Loucy (cell line): ENCODE data around the gene KANSL1.

Experiments used
- H2AFZ ChIP-seq: fragments of 200-600 bp; sonication (generic); 2 replicates; pipeline ENCODE4 v1.6.0; 2016; ENCODE audit warnings: antibody characterized with exemption, mild to moderate bottlenecking, low read length, moderate library complexity
- H3F3A ChIP-seq: fragments of 200-600 bp; 2 replicates; pipeline ENCODE4 v1.6.0; 2016; ENCODE audit warnings: antibody characterized with exemption, low read depth, mild to moderate bottlenecking
- H3K27me3 ChIP-seq: fragments of 200-600 bp; sonication (generic); 2 replicates; pipeline ENCODE4 v1.6.1; 2014; ENCODE audit warnings: low read length, mild to moderate bottlenecking; ENCODE audit not compliant: insufficient read depth, poor library complexity, severe bottlenecking
- H3K36me3 ChIP-seq: fragments of 200-600 bp; sonication (generic); 2 replicates; pipeline ENCODE4 v1.6.1; 2016; ENCODE audit warnings: low read length; ENCODE audit not compliant: insufficient read depth
- H3K4me1 ChIP-seq: fragments of 200-600 bp; sonication (generic); 2 replicates; pipeline ENCODE4 v1.5.1; 2014; ENCODE audit warnings: low read length, mild to moderate bottlenecking; ENCODE audit not compliant: insufficient read depth, poor library complexity, severe bottlenecking
- H3K4me2 ChIP-seq: fragments of 200-600 bp; sonication (generic); 2 replicates; pipeline ENCODE4 v1.6.0; 2014; ENCODE audit warnings: antibody characterized with exemption, low read length, low read depth, mild to moderate bottlenecking; ENCODE audit not compliant: poor library complexity, severe bottlenecking
- H3K4me3 ChIP-seq: fragments of 200-600 bp; sonication (generic); 2 replicates; pipeline ENCODE4 v1.5.1; 2014; ENCODE audit warnings: low read length, mild to moderate bottlenecking, mixed read lengths; ENCODE audit not compliant: poor library complexity, severe bottlenecking
- H3K79me2 ChIP-seq: fragments of 200-600 bp; sonication (generic); 2 replicates; pipeline ENCODE4 v1.6.1; 2014; ENCODE audit warnings: low read length; ENCODE audit not compliant: insufficient read depth
- H3K9ac ChIP-seq: fragments of 200-600 bp; sonication (generic); 2 replicates; pipeline ENCODE4 v1.6.0; 2014; ENCODE audit warnings: mild to moderate bottlenecking, low read depth, low read length, moderate library complexity; ENCODE audit not compliant: poor library complexity, severe bottlenecking
- H3K9me2 ChIP-seq: fragments of 200-600 bp; sonication (generic); replicated peaks from 2 replicates; pipeline ENCODE4 v1.6.1; 2016; ENCODE audit warnings: low read depth, low read length, mixed read lengths
- H3K9me3 ChIP-seq: fragments of 200-600 bp; sonication (generic); 2 replicates; pipeline ENCODE4 v1.6.1; 2014; ENCODE audit warnings: mild to moderate bottlenecking, antibody characterized with exemption, low read length, low read depth; ENCODE audit not compliant: insufficient read depth
- H4K20me1 ChIP-seq: fragments of 200-600 bp; sonication (generic); 2 replicates; pipeline ENCODE4 v1.6.0; 2014; ENCODE audit warnings: antibody characterized with exemption, low read length, mild to moderate bottlenecking; ENCODE audit not compliant: insufficient read depth, poor library complexity, severe bottlenecking
- EZH2phosphoT487 ChIP-seq: fragments of 200-600 bp; IDR thresholded peaks from 2 replicates; pipeline ENCODE4 v1.6.1; 2018; ENCODE audit warnings: antibody characterized with exemption, mild to moderate bottlenecking, moderate library complexity, borderline replicate concordance
- TF ChIP-seq, protein P1 (sequence below): fragments of 200-600 bp; sonication (generic); conservative IDR thresholded peaks from 2 replicates; pipeline ENCODE4 v1.5.1; 2014; ENCODE audit warnings: mild to moderate bottlenecking, antibody characterized with exemption, low read length

KANSL1 gene

DNA sequence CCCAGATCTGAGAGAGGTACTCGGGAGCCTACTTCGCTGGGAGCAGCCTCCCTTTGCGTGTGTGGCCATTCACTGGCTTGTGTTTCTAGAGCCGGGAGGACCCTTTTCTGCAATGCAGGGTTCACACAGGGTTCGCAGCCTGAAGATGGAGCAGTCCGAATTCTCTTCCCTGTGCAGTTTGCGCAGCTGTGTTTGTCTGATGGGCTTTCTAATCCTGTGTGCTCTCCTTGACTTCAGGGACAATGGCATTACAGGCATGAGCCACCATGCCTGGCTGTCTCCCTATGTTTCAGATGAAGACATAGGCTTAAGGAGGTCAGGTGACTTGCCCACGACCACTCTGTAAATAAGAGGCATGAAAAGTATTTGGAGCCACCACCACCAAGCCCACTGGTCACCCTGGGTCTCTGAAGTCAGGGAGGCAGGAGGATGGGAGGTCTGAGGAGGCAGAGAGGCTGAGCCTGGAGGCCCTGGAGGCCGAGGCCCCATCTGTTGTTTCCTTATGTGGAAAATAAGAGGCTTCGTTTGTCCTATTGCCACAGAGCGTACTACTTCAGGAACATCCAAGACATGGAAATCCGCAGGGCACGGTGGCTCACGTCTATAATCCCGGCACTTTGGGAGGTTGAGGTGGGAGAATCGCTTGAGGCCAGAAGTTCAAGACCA, 199.1 kb downstream of the KANSL1 start:
- no peak overlapping the region for H3K4me3 ChIP-seq
- no peaks in the 10 kb centered on the region for H3K9me3 ChIP-seq
- no peaks in the 10 kb centered on the region for H3K9me2 ChIP-seq
- TF ChIP-seq, protein P1, sequence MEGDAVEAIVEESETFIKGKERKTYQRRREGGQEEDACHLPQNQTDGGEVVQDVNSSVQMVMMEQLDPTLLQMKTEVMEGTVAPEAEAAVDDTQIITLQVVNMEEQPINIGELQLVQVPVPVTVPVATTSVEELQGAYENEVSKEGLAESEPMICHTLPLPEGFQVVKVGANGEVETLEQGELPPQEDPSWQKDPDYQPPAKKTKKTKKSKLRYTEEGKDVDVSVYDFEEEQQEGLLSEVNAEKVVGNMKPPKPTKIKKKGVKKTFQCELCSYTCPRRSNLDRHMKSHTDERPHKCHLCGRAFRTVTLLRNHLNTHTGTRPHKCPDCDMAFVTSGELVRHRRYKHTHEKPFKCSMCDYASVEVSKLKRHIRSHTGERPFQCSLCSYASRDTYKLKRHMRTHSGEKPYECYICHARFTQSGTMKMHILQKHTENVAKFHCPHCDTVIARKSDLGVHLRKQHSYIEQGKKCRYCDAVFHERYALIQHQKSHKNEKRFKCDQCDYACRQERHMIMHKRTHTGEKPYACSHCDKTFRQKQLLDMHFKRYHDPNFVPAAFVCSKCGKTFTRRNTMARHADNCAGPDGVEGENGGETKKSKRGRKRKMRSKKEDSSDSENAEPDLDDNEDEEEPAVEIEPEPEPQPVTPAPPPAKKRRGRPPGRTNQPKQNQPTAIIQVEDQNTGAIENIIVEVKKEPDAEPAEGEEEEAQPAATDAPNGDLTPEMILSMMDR = no peak
- TF ChIP-seq EZH2phosphoT487 = no peak
- no peaks in the 10 kb centered on the region for H4K20me1 ChIP-seq
- no peak overlapping the region for H3K4me2 ChIP-seq
- H3K27me3 ChIP-seq = no peaks in the 10 kb centered on the region
- H3K79me2 ChIP-seq = no peaks in the 10 kb centered on the region
- H3K9ac ChIP-seq = no peak overlapping the region
- no peaks in the 10 kb centered on the region for H3K4me1 ChIP-seq
- H2AFZ ChIP-seq = no peak overlapping the region
- H3F3A ChIP-seq = no peaks in the 10 kb centered on the region
- H3K36me3 ChIP-seq = no peaks in the 10 kb centered on the region

- Histone ChIP-seq H3K4me3 (no peak overlapping the region), H3K79me2 (no peaks in the 10 kb centered on the region), H3K27me3 (no peaks in the 10 kb centered on the region), H3K9ac (no peak overlapping the region), H3K4me1 (no peaks in the 10 kb centered on the region), H4K20me1 (no peaks in the 10 kb centered on the region), H2AFZ (no peak overlapping the region), H3K9me3 (no peaks in the 10 kb centered on the region), H3F3A (no peaks in the 10 kb centered on the region), H3K36me3 (no peaks in the 10 kb centered on the region), H3K9me2 (no peaks in the 10 kb centered on the region), H3K4me2 (no peak overlapping the region)
- TF ChIP-seq, protein P1 = no peak
- no peak for TF ChIP-seq EZH2phosphoT487
Observed at GRCh38 chr17:45992904-45993303, 200.3 kb downstream of the KANSL1 start.

DNA sequence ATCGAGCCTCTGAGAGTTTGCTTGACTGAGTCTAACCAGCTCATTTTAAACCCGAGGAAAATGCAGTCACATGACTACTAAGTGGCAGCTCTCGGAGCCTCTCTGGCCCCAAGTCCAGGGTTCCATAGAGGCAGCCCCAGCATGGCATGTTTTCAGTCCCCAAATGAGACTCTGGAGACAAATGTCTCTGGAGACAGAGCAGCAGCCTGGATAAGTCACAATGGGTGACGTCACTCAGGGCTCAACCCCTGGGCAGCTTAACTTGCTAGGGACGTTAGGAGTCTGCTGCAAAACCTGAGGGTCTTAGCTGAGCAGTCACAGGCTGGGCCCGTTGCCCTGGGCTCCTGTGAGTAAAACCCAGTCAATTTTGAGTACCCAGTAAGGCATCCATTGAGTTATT, 201.1 kb downstream of the KANSL1 start:
- Histone ChIP-seq H3K4me2 (no peak overlapping the region), H3K79me2 (no peaks in the 10 kb centered on the region)

More for the DNA sequence above, 201.1 kb downstream of the KANSL1 start:
- Histone ChIP-seq H3K9ac (no peak overlapping the region), H3K36me3 (no peaks in the 10 kb centered on the region), H3K27me3 (no peaks in the 10 kb centered on the region), H3K4me3 (no peak overlapping the region), H2AFZ (no peak overlapping the region), H3K9me3 (no peaks in the 10 kb centered on the region), H3K9me2 (no peaks in the 10 kb centered on the region), H3F3A (no peaks in the 10 kb centered on the region), H3K4me1 (no peaks in the 10 kb centered on the region), H4K20me1 (no peaks in the 10 kb centered on the region)
- TF ChIP-seq, protein P1 = no peak
- TF ChIP-seq EZH2phosphoT487 = no peak
